WTC11 (cell line): Measurements from ENCODE around the gene SMG1. TPM values are rescaled to one million over a fixed set of nuclear protein-coding genes. Genes with fewer than 3 reads are reported as not detected.

ENCODE experiments used
- total RNA-seq: library from RNA; stranded (reverse); gene quantifications from 3 replicates; pipeline ENCODE4 v1.2.3, GENCODE V29; 2021

Gene SMG1
- total RNA-seq, 1 experiment from 2014 or later, result 72.2 TPM

Other genes starting within 250 kb of the SMG1 start
- gene RPS15A, start 136.1 kb downstream of the SMG1 start, total RNA-seq, result 1,612 to 1,889 TPM (median 1,831 TPM) in 3 replicates
- 137 to 172 TPM (median 151 TPM) in 3 replicates for gene ARL6IP1, start 124.9 kb downstream of the SMG1 start, total RNA-seq
- 2.5 to 3.7 TPM (median 3.6 TPM) in 3 replicates for gene TMC7, start 57.5 kb upstream of the SMG1 start, total RNA-seq
- gene COQ7, start 141.2 kb upstream of the SMG1 start, total RNA-seq, result 20.7 to 27.4 TPM (median 22.4 TPM) in 3 replicates
- gene ITPRIPL2, start 187.6 kb upstream of the SMG1 start, total RNA-seq, result 5.3 to 7.1 TPM (median 6.6 TPM) in 3 replicates
- gene SYT17, start 241.8 kb upstream of the SMG1 start, total RNA-seq, result 5.5 to 6.8 TPM (median 6.3 TPM) in 3 replicates